HUES6 (cell line): ENCODE results near the gene SMIM10L1.

Experiments
- H3K27ac ChIP-seq: 2 replicates; pipeline ENCODE4 v1.7.0; 2013; ENCODE audit warnings: low read depth, mild to moderate bottlenecking, low read length, inconsistent platforms
- H3K27me3 ChIP-seq: 2 replicates; pipeline ENCODE4 v1.6.1; 2013; ENCODE audit warnings: low read length; ENCODE audit not compliant: control insufficient read depth, insufficient read depth
- H3K36me3 ChIP-seq: 2 replicates; pipeline ENCODE4 v1.6.1; 2013; ENCODE audit warnings: low read length; ENCODE audit not compliant: control insufficient read depth, insufficient read depth
- H3K4me1 ChIP-seq: 2 replicates; pipeline ENCODE4 v1.6.1; 2013; ENCODE audit warnings: low read length; ENCODE audit not compliant: control insufficient read depth, insufficient read depth
- H3K4me3 ChIP-seq: 2 replicates; pipeline ENCODE4 v1.5.1; 2013; ENCODE audit warnings: low read depth, low read length
- H3K9ac ChIP-seq: one replicate; pipeline ENCODE4 v1.6.1; 2013; ENCODE audit warnings: mild to moderate bottlenecking, low read length
- H3K9me3 ChIP-seq: 2 replicates; pipeline ENCODE4 v1.6.1; 2013; ENCODE audit warnings: low read depth, low read length; ENCODE audit not compliant: control insufficient read depth, insufficient read depth

Gene SMIM10L1

GRCh38 chr12:11183011-11183410 is 12.0 kb downstream of the SMIM10L1 start:
- H3K27ac ChIP-seq, result no peak overlapping the region
- no peak overlapping the region for H3K9ac ChIP-seq
- H3K27me3 ChIP-seq, result no peaks in the 10 kb centered on the region
- H3K4me3 ChIP-seq, result no peak overlapping the region
- H3K4me1 ChIP-seq, result no peaks in the 10 kb centered on the region
- no peaks in the 10 kb centered on the region for H3K9me3 ChIP-seq
- H3K36me3 ChIP-seq, result no peaks in the 10 kb centered on the region

GRCh38 chr12:11186837-11187236 is 15.8 kb downstream of the SMIM10L1 start, which contains the start of gene TAS2R42:
Gene TAS2R42, minus strand, starts transcription at chr12:11186937. Its CDS starts 0 bp downstream, at chr12:11186937.
- H3K4me1 ChIP-seq, result no peaks in the 10 kb centered on the region
- H3K4me3 ChIP-seq, result no peak within 1 kb of the TSS

GRCh38 chr12:11202811-11203210 is 31.8 kb downstream of the SMIM10L1 start:
- H3K9ac ChIP-seq, result no peak overlapping the region
- no peak overlapping the region for H3K27ac ChIP-seq
- H3K36me3 ChIP-seq, result no peaks in the 10 kb centered on the region
- H3K4me1 ChIP-seq, result peaks cover 5% of the 10 kb centered on the region; the same call in 1 of the 2 replicates
- H3K9me3 ChIP-seq, result peaks cover 10% of the 10 kb centered on the region
- H3K27me3 ChIP-seq, result no peaks in the 10 kb centered on the region
- no peak overlapping the region for H3K4me3 ChIP-seq

More at GRCh38 chr12:11186837-11187236, 15.8 kb downstream of the SMIM10L1 start, which contains the start of gene TAS2R42:
- Histone ChIP-seq H3K27me3 (no peaks in the 10 kb centered on the region), H3K36me3 (no peaks in the 10 kb centered on the region), H3K9ac (no peak within 1 kb of the TSS), H3K9me3 (no peaks in the 10 kb centered on the region), H3K27ac (no peak within 1 kb of the TSS)

DNA sequence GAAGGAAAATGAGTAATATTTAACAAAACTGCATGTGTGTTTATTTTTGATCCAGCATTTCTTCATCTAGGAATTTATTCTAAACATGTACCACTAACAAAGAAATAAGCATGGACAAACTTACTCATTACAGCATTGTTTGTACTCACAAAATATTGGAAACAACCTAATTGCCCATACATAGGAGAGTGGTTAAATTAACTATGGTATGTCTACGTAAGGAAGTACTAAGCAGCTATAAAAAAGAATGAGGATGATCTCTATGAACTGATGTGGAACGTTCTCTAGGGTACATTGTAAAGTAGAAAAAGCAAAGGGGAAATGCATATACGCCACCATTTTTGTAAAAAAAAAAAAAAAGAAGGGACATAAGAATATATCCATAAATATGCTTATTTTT is 33.2 kb downstream of the SMIM10L1 start:
- no peaks in the 10 kb centered on the region for H3K27me3 ChIP-seq
- no peak overlapping the region for H3K9ac ChIP-seq
- peaks cover 10% of the 10 kb centered on the region for H3K9me3 ChIP-seq
- H3K4me1 ChIP-seq, result peaks cover 3% of the 10 kb centered on the region; the same call in 1 of the 2 replicates
- no peak overlapping the region for H3K4me3 ChIP-seq
- H3K27ac ChIP-seq, result no peak overlapping the region
- no peaks in the 10 kb centered on the region for H3K36me3 ChIP-seq

GRCh38 chr12:11209113-11209512 is 38.1 kb downstream of the SMIM10L1 start:
- H3K9ac ChIP-seq, result no peak overlapping the region
- no peak overlapping the region for H3K4me3 ChIP-seq
- H3K4me1 ChIP-seq, result no peaks in the 10 kb centered on the region
- peaks cover 5% of the 10 kb centered on the region for H3K9me3 ChIP-seq
- H3K27ac ChIP-seq, result no peak overlapping the region
- no peaks in the 10 kb centered on the region for H3K36me3 ChIP-seq
- H3K27me3 ChIP-seq, result no peaks in the 10 kb centered on the region
